ENCODE results near the gene GNGT1.
"Not testable (repeated sequence)": the region's sequence is repeated elsewhere in the genome, so short reads cannot be mapped to it uniquely, and the experiment has no call there.

The GNGT1 gene

GRCh38 chr7:93910076-93910994 is 4.0 kb downstream of the GNGT1 start:
- DNase-seq, result peak; percentile 72

- not testable (repeated sequence) for DNase-seq
Measured at GRCh38 chr7:93911242-93911641, 4.9 kb downstream of the GNGT1 start.

- DNase-seq, result not testable (repeated sequence)
Measured at GRCh38 chr7:93911661-93912060, 5.3 kb downstream of the GNGT1 start.

GRCh38 chr7:93913197-93913596 is 6.8 kb downstream of the GNGT1 start:
- DNase-seq, result no peak

- DNase-seq, result peak; percentile 81
Measured at GRCh38 chr7:93914581-93915066, 8.3 kb downstream of the GNGT1 start.

- DNase-seq, result not testable (repeated sequence)
Measured at GRCh38 chr7:93915206-93915842, 9.0 kb downstream of the GNGT1 start.

- not testable (repeated sequence) for DNase-seq
Measured at GRCh38 chr7:93915888-93916287, 9.5 kb downstream of the GNGT1 start.

GRCh38 chr7:93916315-93916714 is 9.9 kb downstream of the GNGT1 start:
- DNase-seq, result not testable (repeated sequence)

- DNase-seq, result no peak
Measured at GRCh38 chr7:93920496-93921182, 14.3 kb downstream of the GNGT1 start.

GRCh38 chr7:93921186-93921585 is 14.8 kb downstream of the GNGT1 start:
- DNase-seq, result no peak

GRCh38 chr7:93921607-93922566 is 15.5 kb downstream of the GNGT1 start, which contains the start of gene GNG11:
GNG11 (plus strand) TSS chr7:93921735; CDS start chr7:93922138, 403 bp downstream.
- no peak for DNase-seq

- no peak for DNase-seq
Measured at GRCh38 chr7:93923296-93923695, 16.9 kb downstream of the GNGT1 start.

- no peak for DNase-seq
Measured at GRCh38 chr7:93923942-93924341, 17.6 kb downstream of the GNGT1 start.

GRCh38 chr7:93926800-93927199 is 20.4 kb downstream of the GNGT1 start:
- DNase-seq, result no peak

- no peak for DNase-seq
Measured at GRCh38 chr7:93927585-93927984, 21.2 kb downstream of the GNGT1 start.

GRCh38 chr7:93931655-93932054 is 25.3 kb downstream of the GNGT1 start:
- DNase-seq, result no peak

GRCh38 chr7:93933156-93933555 is 26.8 kb downstream of the GNGT1 start:
- no peak for DNase-seq

- no peak for DNase-seq
Measured at GRCh38 chr7:93935102-93935501, 28.7 kb downstream of the GNGT1 start.

- DNase-seq, result no peak
Measured at GRCh38 chr7:93937818-93938217, 31.5 kb downstream of the GNGT1 start.

- no peak for DNase-seq
Measured at GRCh38 chr7:93938293-93938692, 31.9 kb downstream of the GNGT1 start.

- DNase-seq, result no peak
Measured at GRCh38 chr7:93941945-93942344, 35.6 kb downstream of the GNGT1 start.

Measured in NCI-H226 (cell line).